Urinary bladder (tissue), 4 donors: ENCODE measurements around the gene TICAM1. TPM values are rescaled to one million over a fixed set of nuclear protein-coding genes. Genes with fewer than 3 reads are reported as not detected.
"Not testable (repeated sequence)": the region's sequence is repeated elsewhere in the genome, so short reads cannot be mapped to it uniquely, and the experiment has no call there.

ENCODE experiments used
- DNase-seq: peaks from one replicate; pipeline ENCODE4 v3.0.0-alpha.2; 2015; ENCODE audit errors: extremely low spot score
- H3K27ac ChIP-seq: one replicate; pipeline ENCODE4 v1.5.1; 2013; ENCODE audit warnings: low read depth, mild to moderate bottlenecking, moderate library complexity
- H3K36me3 ChIP-seq: one replicate; pipeline ENCODE4 v1.6.1; 2013; ENCODE audit warnings: mild to moderate bottlenecking, moderate library complexity; ENCODE audit not compliant: insufficient read depth
- H3K4me1 ChIP-seq: one replicate; pipeline ENCODE4 v1.6.1; 2013; ENCODE audit warnings: mild to moderate bottlenecking, moderate library complexity; ENCODE audit not compliant: insufficient read depth
- H3K4me3 ChIP-seq: one replicate; pipeline ENCODE4 v1.5.1; 2013; ENCODE audit warnings: low read depth, low read length
- WGBS: extraction: QIAGEN DNeasy Blood & Tissue Kit; methylation state at CpG from one replicate; pipeline ENCODE4 v1.1.7; 2013; 5-methylcytosine and 5-hydroxymethylcytosine counted together
- polyA plus RNA-seq: library from polyadenylated mRNA; stranded (reverse); fragments of 200-250 nt; gene quantifications from one replicate; pipeline ENCODE4 v1.2.3, GENCODE V29; 2013
- total RNA-seq: library from RNA; depleted of rRNA; stranded (reverse); fragments of >200 nt; gene quantifications from one replicate; pipeline ENCODE4 v1.2.3, GENCODE V29; 2014
- donor health status: healthy with polysubstance abuse.
- donor health status: healthy.

Gene TICAM1
- total and polyA plus RNA-seq, 2 donors = 1.4 to 13.7 TPM

DNA sequence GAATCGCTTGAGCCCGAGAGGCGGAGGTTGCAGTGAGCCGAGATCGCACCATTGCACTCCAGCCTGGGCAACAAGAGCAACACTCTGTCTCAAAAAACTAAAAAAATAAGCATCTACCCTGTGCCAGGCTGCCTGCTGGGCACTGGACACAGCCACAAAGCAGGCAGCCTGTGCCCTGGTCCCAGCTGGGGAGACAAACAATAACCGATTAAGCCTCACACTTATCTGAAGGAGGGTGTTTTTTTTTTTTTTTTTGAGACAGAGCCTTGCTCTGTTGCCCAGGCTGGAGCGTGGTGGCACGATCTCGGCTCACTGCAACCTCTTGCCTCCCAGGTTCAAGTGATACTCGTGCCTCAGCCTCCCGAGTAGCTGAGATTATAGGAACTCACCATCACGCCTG, 25.0 kb upstream of the TICAM1 start:
- not testable (repeated sequence) for H3K27ac ChIP-seq, DNase-seq, H3K4me3 ChIP-seq, H3K36me3 ChIP-seq, H3K4me1 ChIP-seq
- 90% methylated on average over 12 of the region's 12 CpGs for WGBS

DNA sequence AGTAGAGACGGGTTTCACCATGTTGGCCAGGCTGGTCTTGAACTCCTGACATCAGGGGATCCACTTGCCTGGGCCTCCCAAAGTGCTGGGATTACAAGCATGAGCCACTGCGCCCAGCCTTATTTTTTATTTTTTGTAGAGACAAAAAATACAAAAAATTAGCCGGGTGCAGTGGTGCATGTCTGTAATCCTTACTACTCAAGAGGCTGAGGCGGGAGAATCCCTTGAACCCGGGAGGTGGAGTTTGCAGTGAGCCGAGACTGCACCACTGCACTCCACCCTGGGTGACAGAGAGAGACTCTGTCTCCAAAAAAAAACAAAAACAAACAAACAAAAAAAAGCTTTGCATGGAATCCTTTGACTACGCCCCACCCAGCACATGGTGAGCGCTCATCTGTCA, 22.0 kb upstream of the TICAM1 start:
- WGBS = 87% methylated on average over 8 of the region's 8 CpGs
- H3K36me3 ChIP-seq, H3K4me3 ChIP-seq, H3K4me1 ChIP-seq, DNase-seq, H3K27ac ChIP-seq: not testable (repeated sequence)

DNA sequence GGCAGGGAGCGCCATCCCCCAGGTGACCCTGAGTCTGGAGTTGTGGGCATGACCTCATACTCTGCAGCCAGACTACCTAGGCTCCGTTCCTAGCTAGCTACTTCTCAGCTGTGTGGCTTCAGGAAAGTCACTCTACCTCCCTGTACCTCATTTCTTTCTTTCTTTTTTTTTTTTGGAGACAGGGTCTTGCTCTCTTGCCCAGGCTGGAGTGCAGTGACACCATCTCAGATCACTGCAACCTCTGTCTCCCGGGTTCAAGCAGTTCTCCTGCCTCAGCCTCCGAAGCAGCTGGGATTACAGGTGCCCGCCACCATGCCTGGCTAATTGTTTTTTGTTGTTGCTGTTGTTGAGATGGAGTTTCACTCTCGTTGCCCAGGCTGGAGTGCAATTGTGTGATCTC, 21.0 kb upstream of the TICAM1 start:
- no peak for DNase-seq
- Histone ChIP-seq H3K27ac (no peak overlapping the region), H3K36me3 (peaks cover 3% of the 10 kb centered on the region), H3K4me3 (no peak overlapping the region), H3K4me1 (no peaks in the 10 kb centered on the region)
- WGBS = 94% methylated on average over 6 of the region's 6 CpGs

DNA sequence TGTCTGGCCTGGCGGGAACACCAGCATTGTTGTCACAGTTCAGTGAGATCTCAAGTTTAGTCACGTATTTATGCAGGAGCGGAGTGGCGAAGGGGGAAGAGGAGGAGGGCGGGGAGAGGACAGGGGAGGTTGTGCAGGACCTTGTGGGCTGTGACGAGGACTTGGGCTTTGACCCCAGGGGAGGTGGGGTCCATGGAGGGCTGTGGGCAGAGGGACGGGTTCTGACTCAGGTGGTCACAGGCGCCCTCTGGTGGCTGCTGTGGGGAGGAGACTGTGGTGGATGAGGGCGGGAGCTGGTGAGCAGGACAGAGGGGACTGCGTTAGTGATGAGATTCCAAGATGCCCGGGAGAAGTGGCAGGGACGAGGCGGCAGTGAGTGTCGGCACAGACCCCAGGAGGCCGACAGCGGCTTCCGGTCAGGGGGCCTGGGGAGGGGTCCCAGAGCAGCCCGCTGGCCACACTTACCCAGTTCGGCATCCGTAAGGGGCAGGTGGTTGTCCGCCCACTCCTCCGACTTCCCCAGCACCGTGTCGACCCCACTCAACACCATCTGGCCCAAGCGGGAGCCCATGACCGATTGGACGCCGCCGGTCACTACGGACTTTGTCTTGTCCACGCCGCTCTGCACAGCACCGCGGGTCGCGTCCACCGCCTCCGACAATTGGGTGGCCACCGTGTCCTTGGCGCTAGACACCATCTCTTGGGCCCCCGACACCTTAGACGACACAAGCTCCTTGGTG, 20.2 kb upstream of the TICAM1 start:
- Histone ChIP-seq H3K4me1 (no peaks in the 10 kb centered on the region), H3K27ac (no peak overlapping the region), H3K36me3 (peaks cover 6% of the 10 kb centered on the region), H3K4me3 (no peak overlapping the region)
- DNase-seq = no peak
- WGBS = 80% methylated on average over 42 of the region's 42 CpGs

DNA sequence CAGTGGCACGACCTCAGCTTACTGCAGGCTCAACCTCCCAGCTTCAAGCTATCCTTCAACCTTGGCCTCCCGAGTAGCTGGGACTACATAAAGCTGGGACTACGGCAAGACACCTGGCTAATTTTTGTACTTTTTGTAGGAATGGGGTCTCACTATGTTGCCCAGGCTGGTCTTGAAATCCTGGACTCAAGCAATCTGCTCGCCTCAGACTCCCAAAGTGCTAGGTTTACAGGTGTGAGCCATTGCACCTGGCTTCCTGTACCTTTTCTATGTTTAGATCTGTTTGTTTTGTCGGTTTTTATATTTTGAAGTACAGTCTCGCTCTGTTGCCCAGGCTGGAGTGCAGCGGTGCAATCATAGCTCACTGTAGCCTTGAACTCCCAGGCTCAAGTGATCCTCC, 17.5 kb upstream of the TICAM1 start:
- DNase-seq = no peak
- H3K4me1 ChIP-seq = no peaks in the 10 kb centered on the region
- H3K36me3 ChIP-seq = peaks cover 4% of the 10 kb centered on the region
- no peak overlapping the region for H3K27ac ChIP-seq
- H3K4me3 ChIP-seq = no peak overlapping the region
- 95% methylated on average over 7 of the region's 7 CpGs for WGBS

DNA sequence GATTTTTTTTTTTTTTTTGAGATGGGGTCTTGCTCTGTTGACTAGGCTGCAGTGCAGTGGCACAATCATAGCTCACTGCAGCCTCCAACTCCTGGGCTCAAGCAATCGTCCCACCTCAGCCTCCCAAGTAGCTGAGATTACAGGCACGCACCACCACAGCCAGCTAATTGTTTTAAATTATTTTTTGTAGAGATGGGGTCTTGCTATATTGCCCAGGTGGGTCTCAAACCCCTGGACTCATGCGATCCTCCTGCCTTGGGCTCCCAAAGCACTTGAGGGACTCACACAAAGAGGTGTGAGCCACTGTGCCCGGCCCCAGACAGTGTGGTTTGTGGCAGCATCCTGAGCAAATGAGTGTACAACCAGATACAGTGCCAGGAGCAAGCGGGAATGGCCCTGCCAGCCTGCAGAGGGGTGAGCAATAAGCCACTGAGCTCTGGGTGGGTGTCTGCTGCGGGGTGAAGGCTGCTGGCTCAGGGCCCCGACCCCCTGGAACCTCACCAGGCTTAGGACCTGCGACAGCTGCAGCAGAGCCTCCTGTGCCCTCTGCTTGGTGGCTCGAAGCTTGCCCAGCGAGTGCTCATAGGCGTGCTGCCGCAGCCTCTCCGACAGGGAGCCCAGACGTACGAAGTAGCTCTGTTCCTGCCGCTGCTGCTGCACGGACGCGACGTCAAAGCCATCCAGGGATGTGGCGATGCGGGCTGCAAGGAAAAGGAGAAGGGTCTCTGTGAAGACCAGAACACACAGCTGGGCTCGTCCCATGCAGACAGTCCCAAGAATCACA, 15.9 kb upstream of the TICAM1 start:
- no peak overlapping the region for H3K27ac ChIP-seq
- 95% methylated on average over 23 of the region's 23 CpGs for WGBS
- no peak overlapping the region for H3K4me3 ChIP-seq
- no peaks in the 10 kb centered on the region for H3K4me1 ChIP-seq
- DNase-seq = no peak
- peaks cover 4% of the 10 kb centered on the region for H3K36me3 ChIP-seq

DNA sequence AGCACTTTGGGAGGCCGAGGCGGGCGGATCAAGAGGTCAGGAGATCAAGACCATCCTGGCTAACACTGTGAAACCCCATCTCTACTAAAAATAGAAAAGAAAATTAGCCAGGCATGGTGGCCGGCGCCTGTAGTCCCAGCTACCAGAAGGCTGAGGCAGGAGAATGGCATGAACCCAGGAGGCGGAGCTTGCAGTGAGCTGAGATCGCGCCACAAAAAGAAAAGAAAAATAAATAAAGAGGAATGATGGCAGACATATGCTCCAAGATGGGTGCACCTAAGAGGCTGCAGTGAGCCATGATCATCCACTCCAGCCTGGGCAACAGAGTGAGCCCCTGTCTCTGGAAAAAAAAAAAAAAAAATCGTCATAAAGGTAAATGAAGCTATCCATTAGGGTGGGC, 14.5 kb upstream of the TICAM1 start:
- DNase-seq, H3K27ac ChIP-seq, H3K36me3 ChIP-seq, H3K4me1 ChIP-seq, H3K4me3 ChIP-seq: not testable (repeated sequence)
- 54% methylated on average over 9 of the region's 9 CpGs for WGBS

DNA sequence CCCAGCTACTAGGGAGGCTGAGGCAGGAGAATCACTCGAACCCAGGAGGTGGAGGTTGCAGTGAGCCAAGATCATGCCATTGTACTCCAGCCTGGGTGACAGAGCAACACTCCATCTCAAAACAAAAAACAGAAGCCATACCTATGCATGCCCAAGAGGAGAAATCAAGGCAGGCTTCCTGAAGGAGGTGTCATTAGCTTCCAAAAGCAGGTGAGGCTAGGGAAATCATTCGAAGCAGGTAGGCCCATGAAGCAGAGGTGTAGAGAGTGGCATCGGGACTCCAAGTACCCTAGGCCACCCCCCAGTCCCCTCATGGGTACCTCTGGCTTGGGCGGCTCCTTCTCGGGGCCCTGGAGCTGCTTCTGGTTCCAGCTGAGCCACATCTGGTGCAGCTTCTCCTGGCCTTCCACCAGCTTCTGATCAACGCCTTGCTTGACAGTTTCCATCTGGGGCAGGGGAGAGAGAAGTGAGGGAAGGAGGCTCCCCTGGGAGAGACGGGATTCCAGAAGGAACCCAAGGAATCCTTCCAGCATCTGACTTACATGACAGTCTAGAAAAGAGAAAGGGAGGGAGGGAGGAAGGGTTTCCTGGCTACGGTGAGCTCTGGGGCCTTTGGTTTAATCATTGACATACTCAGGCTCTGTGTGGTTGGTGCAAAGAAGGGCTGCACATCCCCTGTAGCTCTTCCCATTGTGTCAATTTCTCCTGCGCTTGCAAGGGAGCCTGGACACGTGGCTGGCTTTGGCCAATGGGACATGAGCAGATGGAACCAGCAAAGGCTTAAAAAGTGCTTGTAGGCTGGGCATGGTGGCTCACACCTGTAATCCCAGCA, 13.1 kb upstream of the TICAM1 start:
- Histone ChIP-seq H3K4me1 (no peaks in the 10 kb centered on the region), H3K4me3 (no peak overlapping the region), H3K36me3 (peaks cover 4% of the 10 kb centered on the region), H3K27ac (no peak overlapping the region)
- WGBS = 62% methylated on average over 10 of the region's 10 CpGs
- no peak for DNase-seq

DNA sequence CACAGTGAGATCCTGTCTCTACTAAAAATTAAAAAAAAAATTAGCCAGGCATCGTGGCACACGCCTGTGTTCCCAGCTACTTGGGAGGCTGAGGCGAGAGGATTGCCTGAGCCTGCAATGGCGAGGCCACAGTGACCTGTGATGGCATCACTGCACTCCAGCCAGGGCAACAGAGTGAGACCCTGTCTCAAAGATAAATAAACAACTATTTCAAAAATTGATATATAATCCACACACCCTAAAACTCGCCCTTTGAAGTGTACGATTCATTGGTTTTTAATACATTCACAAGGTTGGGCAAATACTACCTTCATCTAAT, 12.1 kb upstream of the TICAM1 start:
- H3K4me3 ChIP-seq = no peak overlapping the region
- WGBS = 97% methylated on average over 6 of the region's 6 CpGs
- no peak overlapping the region for H3K27ac ChIP-seq
- no peaks in the 10 kb centered on the region for H3K4me1 ChIP-seq
- peaks cover 4% of the 10 kb centered on the region for H3K36me3 ChIP-seq
- DNase-seq = no peak

DNA sequence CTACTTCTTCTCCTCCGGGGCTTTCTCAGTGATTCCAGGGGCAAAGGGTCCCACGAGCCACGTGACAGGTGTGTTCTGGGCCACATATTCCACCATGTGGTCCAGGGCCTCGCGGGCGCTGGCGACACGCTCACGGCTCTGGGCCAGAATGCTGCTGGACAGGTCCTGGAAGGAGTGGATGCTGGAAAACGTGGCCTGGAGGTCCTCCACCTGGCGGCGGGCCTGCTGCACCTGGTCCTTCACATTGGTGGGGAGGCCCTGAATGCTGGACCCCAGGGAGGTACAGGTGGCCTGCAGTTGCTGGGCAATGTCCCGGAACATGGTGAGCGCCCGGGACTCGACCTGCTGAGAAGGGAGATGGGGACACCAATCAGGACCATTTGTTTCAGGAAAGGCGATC, 7.7 kb upstream of the TICAM1 start:
- Histone ChIP-seq H3K4me3 (no peak overlapping the region), H3K4me1 (no peaks in the 10 kb centered on the region), H3K36me3 (peaks cover 2% of the 10 kb centered on the region), H3K27ac (no peak overlapping the region)
- no peak for DNase-seq
- 96% methylated on average over 17 of the region's 17 CpGs for WGBS

DNA sequence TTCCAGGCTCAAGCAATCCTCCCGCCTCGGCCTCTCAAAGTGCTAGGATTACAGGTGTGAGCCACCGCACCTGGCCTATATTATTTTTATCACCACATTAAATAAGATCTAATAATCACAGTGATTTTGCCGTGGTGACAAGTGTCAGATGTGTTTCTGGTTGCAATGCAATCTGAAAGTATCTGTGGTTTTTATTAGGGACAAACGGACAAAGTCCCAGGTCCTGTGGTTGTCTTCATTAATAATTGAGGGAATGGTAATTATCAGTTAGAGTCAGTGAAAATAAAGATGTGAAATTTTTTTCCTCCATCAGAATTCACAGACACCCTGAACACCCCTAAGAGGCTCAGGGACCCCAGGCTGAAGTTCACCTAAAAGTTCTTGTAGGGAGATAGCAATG, 1.3 kb upstream of the TICAM1 start:
- H3K4me1 ChIP-seq = no peaks in the 10 kb centered on the region
- no peak for DNase-seq
- H3K27ac ChIP-seq = no peak overlapping the region
- H3K36me3 ChIP-seq = no peaks in the 10 kb centered on the region
- WGBS = 90% methylated on average over 5 of the region's 5 CpGs
- no peak overlapping the region for H3K4me3 ChIP-seq

DNA sequence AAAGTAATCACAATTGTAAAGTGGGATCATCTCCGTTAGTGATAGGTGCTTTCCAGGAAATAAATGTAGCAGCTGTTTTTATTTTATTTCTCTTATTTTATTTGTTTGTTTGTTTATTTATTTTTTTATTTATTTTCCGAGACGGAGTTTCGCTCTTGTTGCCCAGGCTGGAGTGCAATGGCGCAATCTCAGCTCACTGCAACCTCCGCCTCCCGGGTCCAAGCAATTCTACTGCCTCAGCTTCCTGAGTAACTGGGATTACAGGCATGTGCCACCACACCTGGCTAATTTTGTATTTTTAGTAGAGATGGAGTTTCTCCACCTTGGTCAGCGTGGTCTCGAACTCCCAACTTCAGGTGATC, 448 bp upstream of the TICAM1 start:
- WGBS = 34% methylated on average over 9 of the region's 9 CpGs
- Histone ChIP-seq H3K4me3 (peak overlapping the region; percentile 93), H3K27ac (peak overlapping the region; percentile 89)
- H3K36me3 ChIP-seq, DNase-seq, H3K4me1 ChIP-seq: not testable (repeated sequence)

DNA sequence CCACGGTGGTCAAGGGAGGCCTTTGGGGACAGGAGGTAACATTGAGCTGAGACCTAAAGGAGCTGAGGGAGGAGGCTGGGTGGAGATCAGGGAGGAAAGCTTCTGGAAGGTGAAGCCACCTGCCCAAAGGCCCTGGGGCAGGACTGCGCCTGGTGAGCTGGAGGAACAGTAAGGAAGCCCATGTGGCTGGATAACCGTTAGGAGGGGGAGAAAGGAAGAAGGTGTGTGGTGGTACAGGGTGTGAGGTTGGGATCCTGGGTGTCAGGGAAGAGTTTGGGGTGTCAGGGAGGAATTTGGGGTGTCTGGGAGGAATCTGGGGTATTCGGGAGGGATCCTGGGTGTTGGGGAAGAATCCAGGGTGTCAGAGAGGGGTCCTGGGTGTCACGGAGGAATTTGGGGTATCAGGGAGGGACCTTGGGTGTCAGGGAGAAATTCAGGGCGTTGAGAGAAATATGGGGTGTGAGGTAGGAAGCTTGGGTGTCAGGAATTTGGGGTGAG, 695 bp downstream of the TICAM1 start:
- peak overlapping the region; percentile 93 for H3K4me3 ChIP-seq
- peak overlapping the region; percentile 89 for H3K27ac ChIP-seq
- no peak for DNase-seq
- 68% methylated on average over 6 of the region's 6 CpGs for WGBS
- H3K4me1 ChIP-seq = no peaks in the 10 kb centered on the region
- H3K36me3 ChIP-seq = no peaks in the 10 kb centered on the region

DNA sequence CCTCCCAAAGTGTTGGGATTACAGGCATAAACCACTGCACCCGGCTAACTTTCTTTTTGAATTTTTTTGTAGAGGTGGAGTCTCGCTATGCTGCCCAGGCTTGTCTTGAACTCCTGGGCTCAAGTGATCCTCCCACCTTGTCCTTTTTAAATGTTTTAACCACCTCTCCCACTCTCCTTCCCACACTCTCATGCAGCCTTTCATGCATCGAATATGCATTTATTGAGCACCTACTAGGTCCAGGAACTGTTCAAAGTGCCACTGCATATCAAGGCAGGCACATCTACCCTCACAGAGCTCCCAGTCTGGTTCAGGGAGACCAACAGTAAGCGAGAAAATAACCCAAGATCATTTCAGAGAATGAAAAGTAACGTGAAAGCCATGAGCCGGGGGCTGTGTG, 1.2 kb downstream of the TICAM1 start:
- Histone ChIP-seq H3K4me3 (no peak overlapping the region), H3K4me1 (no peaks in the 10 kb centered on the region), H3K27ac (peak overlapping the region; percentile 89), H3K36me3 (no peaks in the 10 kb centered on the region)
- 90% methylated on average over 6 of the region's 6 CpGs for WGBS
- no peak for DNase-seq
